ENCODE measurements around the gene ADCY9. TPM values are rescaled to one million over a fixed set of nuclear protein-coding genes. Genes with fewer than 3 reads are reported as not detected.
"Not testable (repeated sequence)": the region's sequence is repeated elsewhere in the genome, so short reads cannot be mapped to it uniquely, and the experiment has no call there.

Gene ADCY9
- total RNA-seq, 1 experiment from 2014 or later, result 7.1 TPM

DNA sequence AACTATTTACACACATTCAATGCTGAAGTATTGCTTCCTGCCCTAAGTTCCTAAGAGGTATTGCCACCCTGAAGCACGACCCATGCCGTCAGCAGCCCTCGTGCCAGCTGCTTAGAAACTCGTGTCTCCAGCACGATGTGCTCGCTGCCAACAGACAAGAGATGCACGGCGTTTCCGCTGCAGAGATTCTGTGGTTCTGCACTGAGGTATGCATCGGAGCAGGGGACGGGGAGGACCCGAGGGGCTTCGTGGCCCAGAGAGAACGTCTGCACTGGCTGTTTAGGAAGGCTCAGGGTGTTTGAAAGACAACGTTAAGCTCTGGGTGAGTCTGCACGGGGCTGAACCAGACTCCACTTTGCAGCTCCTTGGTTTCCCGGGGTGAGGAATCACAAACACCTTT, 153.0 kb downstream of the ADCY9 start:
- peaks cover 10% of the 10 kb centered on the region for H3K27me3 Mint-ChIP-seq (ENCODE audit: unreplicated experiment)
- no peaks in the 10 kb centered on the region for H3K4me1 Mint-ChIP-seq (ENCODE audit: low read depth, unreplicated experiment)
- CTCF ChIA-PET, result interaction anchor here (0.5 to 0.6 kb wide), 3 partner anchors 83 to 363 kb away, joined by 3 to 4 read pairs (median 3); partner anchors contain the start of gene CREBBP
- BruUV-seq (replicated peaks), result no TSS peak
- H3K4me3 Mint-ChIP-seq (ENCODE audit: low read depth, unreplicated experiment), result no peak overlapping the region
- H3K9me3 Mint-ChIP-seq (ENCODE audit: low read depth, unreplicated experiment), result no peaks in the 10 kb centered on the region
- TF ChIP-seq, protein P1, sequence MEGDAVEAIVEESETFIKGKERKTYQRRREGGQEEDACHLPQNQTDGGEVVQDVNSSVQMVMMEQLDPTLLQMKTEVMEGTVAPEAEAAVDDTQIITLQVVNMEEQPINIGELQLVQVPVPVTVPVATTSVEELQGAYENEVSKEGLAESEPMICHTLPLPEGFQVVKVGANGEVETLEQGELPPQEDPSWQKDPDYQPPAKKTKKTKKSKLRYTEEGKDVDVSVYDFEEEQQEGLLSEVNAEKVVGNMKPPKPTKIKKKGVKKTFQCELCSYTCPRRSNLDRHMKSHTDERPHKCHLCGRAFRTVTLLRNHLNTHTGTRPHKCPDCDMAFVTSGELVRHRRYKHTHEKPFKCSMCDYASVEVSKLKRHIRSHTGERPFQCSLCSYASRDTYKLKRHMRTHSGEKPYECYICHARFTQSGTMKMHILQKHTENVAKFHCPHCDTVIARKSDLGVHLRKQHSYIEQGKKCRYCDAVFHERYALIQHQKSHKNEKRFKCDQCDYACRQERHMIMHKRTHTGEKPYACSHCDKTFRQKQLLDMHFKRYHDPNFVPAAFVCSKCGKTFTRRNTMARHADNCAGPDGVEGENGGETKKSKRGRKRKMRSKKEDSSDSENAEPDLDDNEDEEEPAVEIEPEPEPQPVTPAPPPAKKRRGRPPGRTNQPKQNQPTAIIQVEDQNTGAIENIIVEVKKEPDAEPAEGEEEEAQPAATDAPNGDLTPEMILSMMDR (IDR thresholded peaks at IDR 0.05; ENCODE audit: unreplicated experiment), result no peak
- peaks cover 15% of the 10 kb centered on the region for H3K36me3 Mint-ChIP-seq (ENCODE audit: insufficient read depth, unreplicated experiment)
- intact Hi-C loops (cut with micrococcal nuclease; ENCODE audit: unreplicated experiment), result no loop called here
- no peak overlapping the region for H3K27ac Mint-ChIP-seq (ENCODE audit: unreplicated experiment)
- no peak for DNase-seq

DNA sequence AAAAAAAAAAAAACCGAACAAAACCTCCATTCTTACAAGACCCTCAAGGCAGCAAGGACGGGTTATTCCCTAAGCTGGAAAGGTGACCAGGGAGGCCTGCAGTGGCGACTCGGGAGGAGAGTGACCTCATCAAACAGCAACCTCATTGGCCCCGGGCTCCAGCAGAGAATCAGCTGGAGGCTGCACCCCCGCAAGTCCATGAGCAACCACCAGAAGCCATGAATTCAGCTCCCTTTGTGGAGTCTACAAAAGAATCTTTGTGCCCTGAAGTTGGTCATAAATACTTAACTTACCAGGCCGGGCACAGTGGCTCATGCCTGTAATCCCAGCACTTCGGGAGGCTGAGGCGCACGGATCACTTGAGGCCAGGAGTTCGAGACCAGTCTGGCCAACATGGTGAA, 154.8 kb downstream of the ADCY9 start:
- intact Hi-C loops (cut with micrococcal nuclease; ENCODE audit: unreplicated experiment), result no loop called here
- Mint-ChIP-seq H3K4me3 (ENCODE audit: low read depth, unreplicated experiment) (peak overlapping the region; percentile 75), H3K27ac (ENCODE audit: unreplicated experiment) (peak overlapping the region; percentile 79), H3K4me1 (ENCODE audit: low read depth, unreplicated experiment) (peaks cover 8% of the 10 kb centered on the region), H3K36me3 (ENCODE audit: insufficient read depth, unreplicated experiment) (peaks cover 14% of the 10 kb centered on the region), H3K9me3 (ENCODE audit: low read depth, unreplicated experiment) (no peaks in the 10 kb centered on the region), H3K27me3 (ENCODE audit: unreplicated experiment) (peaks cover 27% of the 10 kb centered on the region)
- TF ChIP-seq, protein P1 (IDR thresholded peaks at IDR 0.05; ENCODE audit: unreplicated experiment), result no peak
- CTCF ChIA-PET, result interaction anchor here (0.6 to 0.7 kb wide), 4 partner anchors 15 to 216 kb away, joined by 3 to 5 read pairs (median 4); no protein-coding TSS in a partner anchor
- DNase-seq, result peak; percentile 58
- no TSS peak for BruUV-seq (replicated peaks)

DNA sequence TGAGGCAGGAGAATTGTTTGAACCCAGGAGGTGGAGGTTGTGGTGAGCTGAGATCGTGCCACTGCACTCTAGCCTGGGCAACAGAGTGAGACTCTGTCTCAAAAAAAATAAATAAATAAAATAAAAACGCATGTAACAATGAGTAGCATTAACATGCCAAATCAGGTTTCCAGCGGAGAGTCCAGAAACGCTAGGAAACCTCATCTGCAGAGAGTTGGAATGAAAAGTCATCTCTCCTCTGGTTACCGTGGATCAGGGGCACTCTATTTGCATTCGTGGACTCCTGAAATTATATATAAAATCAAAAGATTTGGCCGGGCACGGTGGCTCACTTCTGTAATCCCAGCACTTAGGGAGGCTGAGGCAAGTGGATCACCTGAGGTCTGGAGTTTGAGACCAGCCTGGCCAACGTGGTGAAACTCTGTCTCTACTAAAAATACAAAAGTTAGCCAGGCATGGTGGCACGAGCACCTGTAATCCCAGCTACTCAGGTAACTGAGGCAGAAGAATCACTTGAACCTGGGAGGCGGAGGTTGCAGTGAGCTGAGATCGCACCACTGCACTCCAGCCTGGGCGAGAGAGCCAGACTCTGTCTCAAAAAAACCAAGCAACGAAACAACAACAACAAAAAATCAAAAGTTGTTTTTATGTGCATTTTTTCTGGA, 156.2 kb downstream of the ADCY9 start:
- Mint-ChIP-seq H3K27ac (ENCODE audit: unreplicated experiment) (peak overlapping the region; percentile 79), H3K4me3 (ENCODE audit: low read depth, unreplicated experiment) (peak overlapping the region; percentile 75), H3K27me3 (ENCODE audit: unreplicated experiment) (peaks cover 36% of the 10 kb centered on the region), H3K36me3 (ENCODE audit: insufficient read depth, unreplicated experiment) (peaks cover 11% of the 10 kb centered on the region)
- CTCF ChIA-PET, result interaction anchor here (0.7 to 1.2 kb wide), 3 partner anchors 20 to 128 kb away, joined by 3 to 5 read pairs (median 3); no protein-coding TSS in a partner anchor
- intact Hi-C loops (cut with micrococcal nuclease; ENCODE audit: unreplicated experiment); H3K9me3 Mint-ChIP-seq (ENCODE audit: low read depth, unreplicated experiment); H3K4me1 Mint-ChIP-seq (ENCODE audit: low read depth, unreplicated experiment); BruUV-seq (replicated peaks); DNase-seq: not testable (repeated sequence)

DNA sequence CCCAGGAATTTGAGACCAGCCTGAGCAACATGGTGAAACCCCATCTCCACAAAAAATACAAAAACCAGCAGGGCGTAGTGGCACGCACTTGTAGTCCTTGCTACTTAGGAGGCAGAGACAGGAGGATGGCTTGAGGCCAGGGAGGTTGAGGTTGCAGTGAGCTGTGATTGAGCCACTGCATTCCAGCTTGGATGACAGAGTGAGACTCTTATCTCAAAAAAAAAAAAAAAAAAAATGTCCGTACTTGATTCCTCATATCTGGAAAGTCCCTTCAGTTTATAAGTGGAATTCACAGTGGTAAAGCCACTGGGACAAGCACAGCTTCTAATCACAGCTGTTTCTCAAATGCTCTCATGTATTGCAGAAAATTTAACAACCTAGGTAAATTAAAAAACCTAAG, 157.1 kb downstream of the ADCY9 start:
- Mint-ChIP-seq H3K4me3 (ENCODE audit: low read depth, unreplicated experiment) (no peak overlapping the region), H3K9me3 (ENCODE audit: low read depth, unreplicated experiment) (no peaks in the 10 kb centered on the region), H3K27ac (ENCODE audit: unreplicated experiment) (no peak overlapping the region), H3K4me1 (ENCODE audit: low read depth, unreplicated experiment) (peaks cover 8% of the 10 kb centered on the region), H3K27me3 (ENCODE audit: unreplicated experiment) (peaks cover 45% of the 10 kb centered on the region), H3K36me3 (ENCODE audit: insufficient read depth, unreplicated experiment) (peaks cover 11% of the 10 kb centered on the region)
- TF ChIP-seq, protein P1 (IDR thresholded peaks at IDR 0.05; ENCODE audit: unreplicated experiment), result no peak
- DNase-seq, result peak; percentile 45
- CTCF ChIA-PET, result interaction anchor here (0.7 to 1.2 kb wide), 4 partner anchors 19 to 641 kb away, joined by 3 to 8 read pairs (median 4); no protein-coding TSS in a partner anchor
- intact Hi-C loops (cut with micrococcal nuclease; ENCODE audit: unreplicated experiment), result no loop called here
- BruUV-seq (replicated peaks), result no TSS peak
